ENCODE data around the gene SGPP2. TPM values are rescaled to one million over a fixed set of nuclear protein-coding genes. Genes with fewer than 3 reads are reported as not detected.

The SGPP2 gene
- total and polyA plus RNA-seq, 7 donors: 0.06 to 0.29 (median 0.10) TPM; not detected in 2

GRCh38 chr2:222447131-222447530 lies 22.8 kb downstream of the SGPP2 start:
- Histone ChIP-seq H3K4me3 (no peak overlapping the region), H3K9me3 (no peaks in the 10 kb centered on the region), H3K4me1 (no peaks in the 10 kb centered on the region), H3K36me3 (ENCODE audit: insufficient read depth in 1 of 2, low read depth in 1 of 2) (no peaks in the 10 kb centered on the region), H3K27me3 (ENCODE audit: insufficient read depth in 3 of 3, low read length in 2 of 3) (peaks cover 0 to 9% (median 0%) of the 10 kb centered on the region in 3 donors), H3K27ac (no peak overlapping the region)
- ATAC-seq (no peak), DNase-seq (no peak)
- intact Hi-C loops (cut with DNase I): no loop called here
- WGBS, 3 donors: 86 to 93% (median 88%) methylated on average over 3 of the region's 3 CpGs
- TF ChIP-seq CTCF (IDR thresholded peaks at IDR 0.05): no peak

- WGBS, 3 donors: 1 to 5% (median 3%) methylated on average over 8 of the region's 8 CpGs
- no peak for DNase-seq
- H3K27ac ChIP-seq: no peak overlapping the region
These were observed 24.4 kb downstream of the SGPP2 start for GRCh38 chr2:222448748-222449181.

GRCh38 chr2:222450021-222450420 lies 25.7 kb downstream of the SGPP2 start:
- Histone ChIP-seq H3K4me3 (no peak overlapping the region), H3K9me3 (no peaks in the 10 kb centered on the region), H3K27ac (no peak overlapping the region), H3K4me1 (no peaks in the 10 kb centered on the region), H3K36me3 (ENCODE audit: insufficient read depth in 1 of 2, low read depth in 1 of 2) (no peaks in the 10 kb centered on the region), H3K27me3 (ENCODE audit: insufficient read depth in 3 of 3, low read length in 2 of 3) (peaks cover 2 to 9% (median 2%) of the 10 kb centered on the region in 3 donors)
- no peak for DNase-seq
- no peak for TF ChIP-seq CTCF (IDR thresholded peaks at IDR 0.05)
- intact Hi-C loops (cut with DNase I): no loop called here
- no peak for ATAC-seq
- WGBS, 3 donors: 35 to 53% (median 40%) methylated on average over 2 of the region's 2 CpGs

More at GRCh38 chr2:222448748-222449181, 24.4 kb downstream of the SGPP2 start:
- H3K4me3 ChIP-seq: no peak overlapping the region
- no peaks in the 10 kb centered on the region for H3K36me3 ChIP-seq (ENCODE audit: insufficient read depth in 1 of 2, low read depth in 1 of 2)
- no peaks in the 10 kb centered on the region for H3K9me3 ChIP-seq
- no peak for TF ChIP-seq CTCF (IDR thresholded peaks at IDR 0.05)
- intact Hi-C loops (cut with DNase I): no loop called here
- peak; percentile 49 to 78 (median 71) for ATAC-seq
- peaks cover 0 to 9% (median 2%) of the 10 kb centered on the region in 3 donors for H3K27me3 ChIP-seq (ENCODE audit: insufficient read depth in 3 of 3, low read length in 2 of 3)
- H3K4me1 ChIP-seq: no peaks in the 10 kb centered on the region

GRCh38 chr2:222451224-222451674 lies 26.9 kb downstream of the SGPP2 start:
- DNase-seq: no peak
- Histone ChIP-seq H3K4me1 (no peaks in the 10 kb centered on the region), H3K27ac (no peak overlapping the region), H3K9me3 (no peaks in the 10 kb centered on the region), H3K4me3 (no peak overlapping the region), H3K27me3 (ENCODE audit: insufficient read depth in 3 of 3, low read length in 2 of 3) (peaks cover 2 to 9% (median 2%) of the 10 kb centered on the region in 3 donors), H3K36me3 (ENCODE audit: insufficient read depth in 1 of 2, low read depth in 1 of 2) (no peaks in the 10 kb centered on the region)
- ATAC-seq: peak in 1 of 4 donors; percentile 29
- intact Hi-C loops (cut with DNase I): no loop called here
- TF ChIP-seq CTCF (IDR thresholded peaks at IDR 0.05): no peak
- WGBS, 3 donors: 71 to 80% (median 72%) methylated on average over 5 of the region's 5 CpGs

GRCh38 chr2:222452422-222452950 lies 28.1 kb downstream of the SGPP2 start:
- DNase-seq (peak in 1 of 2 donors; percentile 46), ATAC-seq (peak in 2 of 4 donors; percentile 26 to 46)
- Histone ChIP-seq H3K27ac (no peak overlapping the region), H3K9me3 (no peaks in the 10 kb centered on the region), H3K36me3 (ENCODE audit: insufficient read depth in 1 of 2, low read depth in 1 of 2) (no peaks in the 10 kb centered on the region), H3K4me3 (no peak overlapping the region), H3K4me1 (no peaks in the 10 kb centered on the region), H3K27me3 (ENCODE audit: insufficient read depth in 3 of 3, low read length in 2 of 3) (peaks cover 2 to 9% (median 2%) of the 10 kb centered on the region in 3 donors)
- no peak for TF ChIP-seq CTCF (IDR thresholded peaks at IDR 0.05)
- 57 to 78% (median 61%) methylated on average over 3 of the region's 3 CpGs for WGBS, 3 donors
- intact Hi-C loops (cut with DNase I): no loop called here

Measured in psoas muscle (tissue), 8 donors.